Effector memory CD8-positive, alpha-beta T cell (primary cell): ENCODE measurements around the gene KRTAP5-7.
"Not testable (repeated sequence)": the region's sequence is repeated elsewhere in the genome, so short reads cannot be mapped to it uniquely, and the experiment has no call there.

ENCODE experiments used
- ATAC-seq: fragments of 150-1000 bp; cut with Tn5 transposase; replicated peaks from 2 replicates; pipeline ENCODE4 v1.10.0; 2021; ENCODE audit warnings: mild to moderate bottlenecking, moderate library complexity
- DNase-seq, 3 experiments: peaks; one replicate each; pipeline ENCODE4 v3.0.0; 2021
- H3K27ac Mint-ChIP-seq, 2 donors: one replicate each; pipeline ENCODE4 v1.8.0; 2022; ENCODE audit warnings: mild to moderate bottlenecking in 2 of 2, mixed read lengths in 2 of 2, moderate library complexity in 2 of 2
- H3K27me3 Mint-ChIP-seq, 2 donors: one replicate each; pipeline ENCODE4 v1.8.0; 2022; ENCODE audit warnings: mixed read lengths in 2 of 2
- H3K36me3 Mint-ChIP-seq: one replicate; pipeline ENCODE4 v1.8.0; 2022; ENCODE audit warnings: mild to moderate bottlenecking, moderate library complexity, mixed read lengths; ENCODE audit not compliant: insufficient read depth
- H3K4me1 Mint-ChIP-seq, 2 donors: one replicate each; pipeline ENCODE4 v1.8.0; 2022; ENCODE audit warnings: low read depth in 2 of 2, mixed read lengths in 2 of 2
- H3K4me3 Mint-ChIP-seq, 2 donors: one replicate each; pipeline ENCODE4 v1.8.0; 2022; ENCODE audit warnings: mild to moderate bottlenecking in 2 of 2, mixed read lengths in 2 of 2, moderate library complexity in 2 of 2
- H3K9me3 Mint-ChIP-seq, 2 donors: one replicate each; pipeline ENCODE4 v1.8.0; 2022; ENCODE audit warnings: mixed read lengths in 2 of 2
- total RNA-seq, 9 experiments: gene quantifications; one replicate each; lab custom pipeline; 2026; lab: John Stamatoyannopoulos, UW

The KRTAP5-7 gene, protein sequence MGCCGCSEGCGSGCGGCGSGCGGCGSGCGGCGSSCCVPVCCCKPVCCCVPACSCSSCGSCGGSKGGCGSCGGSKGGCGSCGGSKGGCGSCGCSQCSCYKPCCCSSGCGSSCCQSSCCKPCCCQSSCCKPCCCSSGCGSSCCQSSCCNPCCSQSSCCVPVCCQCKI
- total RNA-seq: 0 to 0.21 (median 0) reads per million in 9 experiments

- H3K36me3 Mint-ChIP-seq, H3K9me3 Mint-ChIP-seq, H3K27ac Mint-ChIP-seq, H3K4me1 Mint-ChIP-seq, DNase-seq, H3K4me3 Mint-ChIP-seq, ATAC-seq: not testable (repeated sequence)
- peaks cover 16 to 51% of the 10 kb centered on the region in 2 donors for H3K27me3 Mint-ChIP-seq
Observed at GRCh38 chr11:71526796-71527575, at the start of gene KRTAP5-7. Gene KRTAP5-7 (plus strand): TSS chr11:71527267. CDS start chr11:71527301, 34 bp downstream.

DNA sequence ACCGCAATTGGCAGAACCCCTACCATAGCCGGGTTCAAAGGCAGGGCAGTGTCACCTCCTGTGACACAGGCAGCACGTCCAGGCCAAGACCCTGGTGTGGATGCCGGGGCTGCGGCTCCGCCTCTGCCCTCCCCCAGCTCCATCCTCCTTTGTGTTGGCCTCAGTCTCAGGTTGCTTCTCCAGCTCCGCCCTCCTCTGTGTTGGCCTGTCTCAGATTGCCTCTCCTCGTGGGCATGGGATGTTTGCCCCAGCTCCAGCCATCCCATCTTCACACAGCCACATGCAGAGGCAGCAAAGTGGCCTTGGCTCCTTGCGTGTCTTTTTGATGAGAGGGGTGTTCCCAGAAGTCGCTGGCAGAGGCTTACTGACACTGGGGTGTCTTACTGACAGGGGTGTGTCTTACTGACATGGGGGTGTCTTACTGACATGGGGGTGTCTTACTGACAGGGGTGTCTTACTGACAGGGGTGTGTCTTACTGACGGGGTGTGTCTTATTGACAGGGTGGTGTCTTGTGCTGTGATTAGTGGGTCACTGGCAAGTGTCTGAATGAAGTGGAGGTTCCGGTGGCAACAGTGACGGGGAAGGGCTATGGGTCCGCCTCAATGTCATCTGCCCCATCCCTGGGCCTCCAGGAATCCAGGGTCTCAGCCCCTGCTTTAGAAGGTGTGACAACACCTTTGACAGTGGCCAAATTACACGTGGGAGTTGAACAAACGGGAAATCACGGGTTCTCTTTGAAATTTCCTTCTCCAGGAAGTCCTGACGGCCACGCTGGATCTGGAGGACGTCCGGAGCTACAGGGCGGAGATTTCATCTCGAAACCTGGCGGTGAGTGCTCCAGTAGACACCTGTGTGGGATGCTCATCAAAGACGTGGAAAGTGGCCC is 49.2 kb upstream of the KRTAP5-7 start:
- no peak overlapping the region for H3K4me3 Mint-ChIP-seq
- no peaks in the 10 kb centered on the region for H3K27me3 Mint-ChIP-seq
- peaks cover 35% of the 10 kb centered on the region for H3K36me3 Mint-ChIP-seq
- peak overlapping the region in 1 of 2 donors; percentile 53 for H3K27ac Mint-ChIP-seq
- no peaks in the 10 kb centered on the region for H3K9me3 Mint-ChIP-seq
- no peak for DNase-seq
- no peak for ATAC-seq
- no peaks in the 10 kb centered on the region for H3K4me1 Mint-ChIP-seq

DNA sequence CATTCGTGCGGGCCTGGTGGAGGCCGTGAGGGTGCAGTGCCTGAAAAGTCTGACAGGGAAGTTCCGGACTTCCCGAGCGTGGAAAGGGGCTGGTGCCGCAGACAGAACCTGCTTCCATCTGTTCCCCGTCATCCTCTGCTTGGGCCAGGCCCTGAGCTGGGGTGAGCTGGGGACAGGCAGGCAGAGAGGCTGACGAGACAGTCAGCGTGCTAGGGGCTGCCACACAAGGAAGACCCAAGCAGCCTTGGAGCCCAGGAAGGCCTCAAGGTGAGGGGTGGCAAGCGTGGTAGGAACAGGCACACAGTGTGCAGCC is 48.6 kb upstream of the KRTAP5-7 start:
- Mint-ChIP-seq H3K27me3 (no peaks in the 10 kb centered on the region), H3K27ac (no peak overlapping the region), H3K4me1 (no peaks in the 10 kb centered on the region), H3K4me3 (no peak overlapping the region), H3K9me3 (no peaks in the 10 kb centered on the region), H3K36me3 (peaks cover 40% of the 10 kb centered on the region)
- DNase-seq (no peak), ATAC-seq (no peak)

DNA sequence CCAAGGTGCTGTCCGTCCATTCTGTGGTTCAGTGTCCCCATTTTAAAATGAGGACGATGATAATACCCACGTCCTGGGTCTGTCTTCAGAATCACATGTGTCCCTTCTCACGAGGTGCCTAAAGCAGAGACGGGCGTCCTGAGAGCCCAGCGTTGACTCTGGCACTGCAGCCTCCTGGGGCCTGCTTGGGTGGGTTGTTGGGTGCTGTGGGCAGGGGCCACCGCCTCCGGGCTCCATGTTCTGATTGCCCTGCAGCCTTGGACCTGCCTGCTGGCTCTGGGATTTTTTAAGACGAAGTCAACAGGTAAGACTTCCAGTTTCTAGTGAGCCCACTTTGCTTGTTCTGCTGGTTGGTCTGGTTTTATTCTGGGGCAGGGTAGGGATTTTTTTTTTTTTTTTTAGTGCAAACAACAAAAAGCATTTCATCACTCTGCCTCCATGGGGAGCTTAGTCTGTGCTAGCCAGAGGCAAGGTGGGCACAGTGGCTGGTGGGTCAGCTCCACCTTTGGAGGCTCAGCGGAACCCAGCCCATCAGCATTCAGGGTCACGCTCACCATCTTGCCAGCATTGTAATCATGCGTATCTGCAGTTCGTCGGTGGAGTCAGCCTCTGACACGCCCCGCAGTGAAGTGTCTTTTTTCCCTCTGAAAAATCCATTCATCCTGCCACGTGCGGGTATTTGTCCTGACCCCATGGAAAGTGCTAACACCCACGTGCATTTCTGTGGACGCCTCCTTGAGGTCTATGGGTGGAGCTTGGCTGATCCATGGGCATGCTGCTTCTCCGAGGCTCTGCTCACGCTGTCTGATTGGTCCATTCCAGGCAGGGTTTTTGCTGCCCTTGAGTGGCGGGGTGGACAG is 45.7 kb upstream of the KRTAP5-7 start:
- Mint-ChIP-seq H3K27ac (no peak overlapping the region), H3K4me3 (no peak overlapping the region), H3K36me3 (peaks cover 45% of the 10 kb centered on the region), H3K9me3 (no peaks in the 10 kb centered on the region), H3K27me3 (no peaks in the 10 kb centered on the region), H3K4me1 (no peaks in the 10 kb centered on the region)
- ATAC-seq (no peak), DNase-seq (no peak)

DNA sequence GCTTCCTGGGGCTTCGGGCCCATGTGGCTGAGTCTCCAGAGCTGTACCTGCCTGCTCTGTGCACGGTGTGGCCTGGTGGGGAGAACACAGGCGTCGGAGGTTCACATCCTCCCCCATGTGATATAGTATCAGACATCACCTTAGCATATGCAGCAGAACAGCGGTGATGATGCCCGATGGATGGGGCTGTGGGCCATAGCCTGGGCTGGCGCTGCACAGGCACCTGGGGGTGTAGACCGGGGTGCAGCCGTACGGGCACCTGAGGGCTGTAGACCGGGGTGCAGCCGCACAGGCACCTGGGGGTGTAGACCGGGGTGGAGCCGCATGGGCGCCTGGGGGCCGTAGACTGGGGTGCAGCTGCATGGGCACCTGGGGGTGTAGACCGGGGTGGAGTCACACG is 44.9 kb upstream of the KRTAP5-7 start:
- no peaks in the 10 kb centered on the region for H3K4me1 Mint-ChIP-seq
- no peak overlapping the region for H3K27ac Mint-ChIP-seq
- H3K36me3 Mint-ChIP-seq: peaks cover 53% of the 10 kb centered on the region
- no peak overlapping the region for H3K4me3 Mint-ChIP-seq
- H3K27me3 Mint-ChIP-seq: no peaks in the 10 kb centered on the region
- ATAC-seq (no peak), DNase-seq (no peak)
- H3K9me3 Mint-ChIP-seq: no peaks in the 10 kb centered on the region

DNA sequence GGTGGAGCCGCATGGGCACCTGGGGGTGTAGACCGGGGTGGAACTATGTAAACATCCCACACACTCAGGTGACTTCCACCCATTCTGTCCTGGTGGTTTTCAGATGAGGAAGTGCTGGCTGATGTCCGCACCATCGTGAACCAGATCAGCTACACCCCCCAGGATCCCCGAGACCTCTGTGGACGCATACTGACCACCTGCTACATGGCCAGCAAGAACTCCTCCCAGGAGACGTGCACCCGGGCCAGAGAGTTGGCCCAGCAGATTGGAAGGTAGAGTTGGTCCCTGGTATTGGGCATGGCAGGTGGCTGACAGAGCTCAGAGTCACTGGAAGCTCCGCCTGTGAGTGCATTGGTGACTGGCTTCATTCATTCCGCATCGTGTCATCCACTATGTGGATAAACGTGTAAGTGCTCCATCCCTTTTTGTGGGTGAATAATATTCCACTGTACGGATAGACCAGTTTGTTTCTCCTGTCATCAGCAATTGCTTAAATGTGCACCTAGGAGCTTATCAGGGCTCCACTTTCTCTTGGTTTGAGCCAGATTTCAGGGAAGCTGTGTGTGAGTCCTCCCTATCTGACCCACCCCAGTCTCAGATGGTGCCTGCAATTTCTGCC is 44.2 kb upstream of the KRTAP5-7 start:
- Mint-ChIP-seq H3K4me3 (no peak overlapping the region), H3K36me3 (peaks cover 60% of the 10 kb centered on the region), H3K4me1 (peaks cover 0 to under 1% of the 10 kb centered on the region in 2 donors), H3K27me3 (no peaks in the 10 kb centered on the region), H3K9me3 (no peaks in the 10 kb centered on the region), H3K27ac (peak overlapping the region in 1 of 2 donors; percentile 26)
- DNase-seq: no peak
- no peak for ATAC-seq

GRCh38 chr11:71483692-71484091 is 43.4 kb upstream of the KRTAP5-7 start:
- H3K4me1 Mint-ChIP-seq: peaks cover 5 to 6% of the 10 kb centered on the region in 2 donors
- peaks cover 64% of the 10 kb centered on the region for H3K36me3 Mint-ChIP-seq
- ATAC-seq: no peak
- no peaks in the 10 kb centered on the region for H3K9me3 Mint-ChIP-seq
- DNase-seq: no peak
- H3K27ac Mint-ChIP-seq: peak overlapping the region in 1 of 2 donors; percentile 26
- H3K4me3 Mint-ChIP-seq: no peak overlapping the region
- no peaks in the 10 kb centered on the region for H3K27me3 Mint-ChIP-seq

- DNase-seq (no peak), ATAC-seq (no peak)
- Mint-ChIP-seq H3K9me3 (no peaks in the 10 kb centered on the region), H3K4me1 (peaks cover 6 to 8% of the 10 kb centered on the region in 2 donors), H3K36me3 (peaks cover 57% of the 10 kb centered on the region), H3K4me3 (no peak overlapping the region), H3K27me3 (no peaks in the 10 kb centered on the region), H3K27ac (no peak overlapping the region)
Observed at GRCh38 chr11:71484248-71485062, 42.6 kb upstream of the KRTAP5-7 start.

GRCh38 chr11:71485063-71485399 is 42.0 kb upstream of the KRTAP5-7 start:
- H3K4me3 Mint-ChIP-seq: no peak overlapping the region
- ATAC-seq: no peak
- no peaks in the 10 kb centered on the region for H3K9me3 Mint-ChIP-seq
- peaks cover 6 to 8% of the 10 kb centered on the region in 2 donors for H3K4me1 Mint-ChIP-seq
- H3K27ac Mint-ChIP-seq: peak overlapping the region in 1 of 2 donors; percentile 16
- no peaks in the 10 kb centered on the region for H3K27me3 Mint-ChIP-seq
- H3K36me3 Mint-ChIP-seq: peaks cover 52% of the 10 kb centered on the region
- DNase-seq: no peak

GRCh38 chr11:71485466-71485865 is 41.6 kb upstream of the KRTAP5-7 start:
- Mint-ChIP-seq H3K36me3 (peaks cover 52% of the 10 kb centered on the region), H3K27ac (peak overlapping the region in 1 of 2 donors; percentile 16), H3K27me3 (no peaks in the 10 kb centered on the region), H3K4me3 (no peak overlapping the region), H3K9me3 (no peaks in the 10 kb centered on the region), H3K4me1 (peaks cover 6 to 8% of the 10 kb centered on the region in 2 donors)
- ATAC-seq: no peak
- no peak for DNase-seq

DNA sequence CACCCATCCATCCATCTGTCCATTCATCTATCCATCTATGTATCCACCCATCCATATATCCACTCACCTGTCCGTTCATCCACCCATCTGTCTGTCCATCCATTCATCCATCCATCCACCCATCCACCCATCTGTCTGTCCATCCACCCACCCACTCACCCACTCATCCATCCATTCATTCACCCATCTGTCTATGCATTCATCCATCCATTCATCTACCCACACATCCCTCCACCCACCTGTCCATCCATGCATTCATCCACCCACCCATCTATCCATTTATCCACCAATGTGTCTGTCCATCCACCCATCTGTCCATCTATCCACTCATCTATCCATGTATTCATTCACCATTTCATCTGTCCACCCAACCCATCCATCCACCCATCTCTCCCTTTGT is 40.7 kb upstream of the KRTAP5-7 start:
- H3K4me1 Mint-ChIP-seq: peaks cover 6 to 8% of the 10 kb centered on the region in 2 donors
- DNase-seq (no peak), ATAC-seq (no peak)
- no peaks in the 10 kb centered on the region for H3K27me3 Mint-ChIP-seq
- no peaks in the 10 kb centered on the region for H3K9me3 Mint-ChIP-seq
- H3K4me3 Mint-ChIP-seq: no peak overlapping the region
- peaks cover 45% of the 10 kb centered on the region for H3K36me3 Mint-ChIP-seq
- H3K27ac Mint-ChIP-seq: peak overlapping the region in 1 of 2 donors; percentile 3

GRCh38 chr11:71488681-71489270 is 38.3 kb upstream of the KRTAP5-7 start:
- no peaks in the 10 kb centered on the region for H3K9me3 Mint-ChIP-seq
- peak overlapping the region; percentile 50 to 85 for H3K27ac Mint-ChIP-seq
- peaks cover 6 to 8% of the 10 kb centered on the region in 2 donors for H3K4me1 Mint-ChIP-seq
- no peak for DNase-seq
- no peak overlapping the region for H3K4me3 Mint-ChIP-seq
- peaks cover 51% of the 10 kb centered on the region for H3K36me3 Mint-ChIP-seq
- no peaks in the 10 kb centered on the region for H3K27me3 Mint-ChIP-seq
- ATAC-seq: no peak
